GM18507 (cell line): ENCODE measurements around the gene IL17B.

Experiments
- DNase-seq: peaks from one replicate; pipeline ENCODE4 v3.0.0; 2011; ENCODE audit warnings: low read depth; ENCODE audit not compliant: insufficient read length; ENCODE audit errors: extremely low spot score
- FAIRE-seq: peaks from 2 replicates; lab custom pipeline; 2011; peaks lifted over from hg19 to GRCh38; lab: Jason Lieb, UNC

The IL17B gene

GRCh38 chr5:149415066-149415967, 36.2 kb upstream of the IL17B start:
- no peak for FAIRE-seq
- no peak for DNase-seq

- FAIRE-seq (no peak), DNase-seq (no peak)
Measured at GRCh38 chr5:149414405-149415065, 35.4 kb upstream of the IL17B start.

GRCh38 chr5:149413477-149414210, 34.6 kb upstream of the IL17B start:
- no peak for FAIRE-seq
- DNase-seq: no peak

GRCh38 chr5:149412783-149413476, 33.8 kb upstream of the IL17B start:
- FAIRE-seq (no peak), DNase-seq (no peak)

GRCh38 chr5:149411738-149412519, 32.8 kb upstream of the IL17B start:
- DNase-seq: no peak
- no peak for FAIRE-seq

- FAIRE-seq (no peak), DNase-seq (no peak)
Measured at GRCh38 chr5:149410721-149411432, 31.8 kb upstream of the IL17B start.

GRCh38 chr5:149410071-149410470, 31.0 kb upstream of the IL17B start:
- DNase-seq (no peak), FAIRE-seq (no peak)

- no peak for FAIRE-seq
- no peak for DNase-seq
Measured at GRCh38 chr5:149409268-149409948, 30.3 kb upstream of the IL17B start.

GRCh38 chr5:149408252-149409099, 29.4 kb upstream of the IL17B start:
- no peak for FAIRE-seq
- DNase-seq: no peak

GRCh38 chr5:149407323-149408251, 28.5 kb upstream of the IL17B start:
- DNase-seq (no peak), FAIRE-seq (no peak)

GRCh38 chr5:149406979-149407306, 27.9 kb upstream of the IL17B start:
- FAIRE-seq (no peak), DNase-seq (no peak)

GRCh38 chr5:149406203-149406978, 27.3 kb upstream of the IL17B start:
- DNase-seq: no peak
- FAIRE-seq: no peak

GRCh38 chr5:149405550-149406202, 26.6 kb upstream of the IL17B start:
- FAIRE-seq: no peak
- DNase-seq: no peak

GRCh38 chr5:149404746-149405549, 25.9 kb upstream of the IL17B start:
- no peak for FAIRE-seq
- no peak for DNase-seq
